Natural killer cell (primary cell): ENCODE data around the gene AJAP1. TPM values are rescaled to one million over a fixed set of nuclear protein-coding genes. Genes with fewer than 3 reads are reported as not detected.

Experiments used
- ATAC-seq, 3 donors: fragments of 150-1000 bp in 2 of 3; fragments of 200-7000 bp in 1 of 3; cut with Tn5 transposase; 1 replicate in 1 of 3; 2 replicates in 2 of 3; pipeline ENCODE4 v1.10.0; 2021; ENCODE audit warnings: mild to moderate bottlenecking in 2 of 3, moderate library complexity in 2 of 3
- DNase-seq, 2 donors: peaks; one replicate each; pipeline versions ENCODE4 v3.0.0 to v3.0.0-alpha.2; 2013 to 2021; ENCODE audit warnings: mixed read lengths in 1 of 2
- H3K27ac ChIP-seq: one replicate; pipeline ENCODE4 v1.5.1; 2013; ENCODE audit warnings: mild to moderate bottlenecking, low read length
- H3K27me3 ChIP-seq: one replicate; pipeline ENCODE4 v1.6.1; 2013; ENCODE audit warnings: low read length; ENCODE audit not compliant: control insufficient read depth, insufficient read depth
- H3K36me3 ChIP-seq: one replicate; pipeline ENCODE4 v1.6.1; 2013; ENCODE audit warnings: low read length; ENCODE audit not compliant: control insufficient read depth, insufficient read depth
- H3K4me1 ChIP-seq: one replicate; pipeline ENCODE4 v1.6.1; 2013; ENCODE audit warnings: low read length; ENCODE audit not compliant: control insufficient read depth, insufficient read depth
- H3K4me3 ChIP-seq: one replicate; pipeline ENCODE4 v1.5.1; 2013; ENCODE audit warnings: low read length
- H3K9me3 ChIP-seq: one replicate; pipeline ENCODE4 v1.6.1; 2013; ENCODE audit warnings: low read length; ENCODE audit not compliant: control insufficient read depth, insufficient read depth
- H3K27ac Mint-ChIP-seq, 2 donors: one replicate each; pipeline ENCODE4 v1.8.0; 2022; ENCODE audit warnings: mild to moderate bottlenecking in 2 of 2, mixed read lengths in 2 of 2, moderate library complexity in 1 of 2
- H3K27me3 Mint-ChIP-seq, 2 donors: one replicate each; pipeline ENCODE4 v1.8.0; 2022; ENCODE audit warnings: low read depth in 2 of 2, mixed read lengths in 2 of 2
- H3K36me3 Mint-ChIP-seq: one replicate; pipeline ENCODE4 v1.8.0; 2022; ENCODE audit warnings: mixed read lengths
- H3K4me1 Mint-ChIP-seq, 2 donors: one replicate each; pipeline ENCODE4 v1.8.0; 2022; ENCODE audit warnings: mixed read lengths in 2 of 2
- H3K4me3 Mint-ChIP-seq: one replicate; pipeline ENCODE4 v1.8.0; 2022; ENCODE audit warnings: mild to moderate bottlenecking, moderate library complexity, mixed read lengths
- H3K9me3 Mint-ChIP-seq, 2 donors: one replicate each; pipeline ENCODE4 v1.8.0; 2022; ENCODE audit warnings: mixed read lengths in 2 of 2
- CTCF ChIP-seq: fragments of 200-600 bp; IDR thresholded peaks from one replicate; pipeline ENCODE4 v1.8.0; 2022; ENCODE audit warnings: antibody characterized with exemption
- WGBS: methylation state at CpG from one replicate; pipeline ENCODE4 v1.1.7; 2013; ENCODE audit warnings: missing lambda C conversion rate; ENCODE audit not compliant: insufficient coverage; 5-methylcytosine and 5-hydroxymethylcytosine counted together
- intact Hi-C: fragments of 100-400 bp; cut with micrococcal nuclease; formaldehyde crosslinking; loops from one replicate; pipeline ENCODE4 v1.14.2; 2022
- total RNA-seq, 4 donors: library from RNA; stranded (reverse); fragments of 120-200 nt in 1 of 4; gene quantifications; one replicate each; pipeline versions ENCODE4 v1.2.3 to v1.2.4, GENCODE V29; 2013 to 2022

The AJAP1 gene
- total RNA-seq, 3 donors from 2014 or later (not counting 1 experiment from before 2014, with no cell fraction given), result not detected

GRCh38 chr1:4781646-4782045, 127.2 kb downstream of the AJAP1 start:
- Histone ChIP-seq H3K4me1 (no peaks in the 10 kb centered on the region), H3K27ac (no peak overlapping the region), H3K36me3 (no peaks in the 10 kb centered on the region), H3K27me3 (no peaks in the 10 kb centered on the region), H3K4me3 (no peak overlapping the region), H3K9me3 (no peaks in the 10 kb centered on the region)
- DNase-seq, result no peak
- no peak for ATAC-seq
- H3K4me1 Mint-ChIP-seq, result no peaks in the 10 kb centered on the region
- H3K27ac Mint-ChIP-seq, result no peak overlapping the region
- intact Hi-C loops, result no loop called here
- TF ChIP-seq CTCF, result no peak
- H3K27me3 Mint-ChIP-seq, result no peaks in the 10 kb centered on the region
- WGBS, result 94% methylated on average over 14 of the region's 14 CpGs
- no peak overlapping the region for H3K4me3 Mint-ChIP-seq
- H3K36me3 Mint-ChIP-seq, result no peaks in the 10 kb centered on the region
- no peaks in the 10 kb centered on the region for H3K9me3 Mint-ChIP-seq

- H3K4me3 ChIP-seq, result no peak overlapping the region
- 88% methylated on average over 17 of the region's 17 CpGs for WGBS
Measured at GRCh38 chr1:4784761-4785160, 130.4 kb downstream of the AJAP1 start.

GRCh38 chr1:4786055-4786454, 131.6 kb downstream of the AJAP1 start:
- DNase-seq (no peak), ATAC-seq (no peak)
- no peaks in the 10 kb centered on the region for H3K4me1 Mint-ChIP-seq
- Histone ChIP-seq H3K4me3 (no peak overlapping the region), H3K27me3 (no peaks in the 10 kb centered on the region), H3K9me3 (no peaks in the 10 kb centered on the region), H3K4me1 (no peaks in the 10 kb centered on the region), H3K36me3 (no peaks in the 10 kb centered on the region), H3K27ac (no peak overlapping the region)
- intact Hi-C loops, result no loop called here
- no peaks in the 10 kb centered on the region for H3K36me3 Mint-ChIP-seq
- no peak for TF ChIP-seq CTCF
- no peaks in the 10 kb centered on the region for H3K9me3 Mint-ChIP-seq
- no peaks in the 10 kb centered on the region for H3K27me3 Mint-ChIP-seq
- no peak overlapping the region for H3K27ac Mint-ChIP-seq
- 87% methylated on average over 8 of the region's 8 CpGs for WGBS
- H3K4me3 Mint-ChIP-seq, result no peak overlapping the region

More at GRCh38 chr1:4784761-4785160, 130.4 kb downstream of the AJAP1 start:
- intact Hi-C loops, result no loop called here
- Mint-ChIP-seq H3K9me3 (no peaks in the 10 kb centered on the region), H3K27me3 (no peaks in the 10 kb centered on the region), H3K27ac (no peak overlapping the region), H3K4me1 (no peaks in the 10 kb centered on the region), H3K36me3 (no peaks in the 10 kb centered on the region), H3K4me3 (no peak overlapping the region)
- H3K9me3 ChIP-seq, result no peaks in the 10 kb centered on the region
- DNase-seq (no peak), ATAC-seq (no peak)
- H3K27me3 ChIP-seq, result no peaks in the 10 kb centered on the region
- no peaks in the 10 kb centered on the region for H3K36me3 ChIP-seq
- H3K27ac ChIP-seq, result no peak overlapping the region
- no peak for TF ChIP-seq CTCF
- no peaks in the 10 kb centered on the region for H3K4me1 ChIP-seq

GRCh38 chr1:4787551-4787950, 133.1 kb downstream of the AJAP1 start:
- ATAC-seq, result no peak
- no peaks in the 10 kb centered on the region for H3K9me3 ChIP-seq
- H3K4me1 ChIP-seq, result no peaks in the 10 kb centered on the region
- no peak overlapping the region for H3K4me3 ChIP-seq
- H3K27ac ChIP-seq, result no peak overlapping the region
- WGBS, result 78% methylated on average over 5 of the region's 5 CpGs
- intact Hi-C loops, result no loop called here
- H3K27me3 ChIP-seq, result no peaks in the 10 kb centered on the region
- TF ChIP-seq CTCF, result no peak
- H3K36me3 Mint-ChIP-seq, result no peaks in the 10 kb centered on the region
- H3K4me3 Mint-ChIP-seq, result no peak overlapping the region
- H3K27ac Mint-ChIP-seq, result no peak overlapping the region
- H3K36me3 ChIP-seq, result no peaks in the 10 kb centered on the region
- H3K9me3 Mint-ChIP-seq, result no peaks in the 10 kb centered on the region
- no peak for DNase-seq
- no peaks in the 10 kb centered on the region for H3K27me3 Mint-ChIP-seq
- no peaks in the 10 kb centered on the region for H3K4me1 Mint-ChIP-seq
